ENCODE results near the gene LRP5. TPM values are rescaled to one million over a fixed set of nuclear protein-coding genes. Genes with fewer than 3 reads are reported as not detected.
A peak's percentile ranks its signal among the peaks of the same experiment; 100 is the strongest.
"Not testable (repeated sequence)": the region's sequence is repeated elsewhere in the genome, so short reads cannot be mapped to it uniquely, and the experiment has no call there.

Gene LRP5
- total RNA-seq, 1 donor from 2014 or later = 9.4 TPM

DNA sequence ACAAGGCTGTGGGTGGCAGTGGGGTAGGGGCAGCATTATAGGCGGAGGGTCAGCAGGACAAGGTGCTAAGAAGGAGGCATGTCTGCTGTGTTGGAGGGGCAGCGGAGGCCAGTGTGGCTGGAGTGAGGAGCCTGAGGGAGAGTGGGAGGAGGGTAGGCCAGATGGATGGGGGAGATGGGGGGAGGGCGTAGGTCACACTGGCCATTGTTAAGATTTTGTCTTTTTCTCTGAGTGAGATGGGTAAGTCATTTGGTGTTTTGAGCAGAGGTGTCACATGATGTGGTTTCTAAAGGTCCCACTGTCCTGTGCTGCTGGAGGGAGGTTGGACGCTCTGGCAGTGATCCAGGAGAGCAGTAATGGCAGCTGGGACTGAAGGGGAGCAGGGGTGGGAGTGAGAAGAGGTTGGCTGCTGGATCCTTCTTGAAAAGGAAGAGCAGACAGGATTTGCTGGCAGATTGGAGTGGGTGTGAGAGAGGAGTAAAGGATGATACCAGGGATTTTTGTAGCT lies 158.0 kb downstream of the LRP5 start:
- Mint-ChIP-seq H3K27me3 (ENCODE audit: low read depth) (no peaks in the 10 kb centered on the region), H3K27ac (peak overlapping the region; percentile 56), H3K36me3 (ENCODE audit: low read depth) (peaks cover 62% of the 10 kb centered on the region), H3K4me3 (ENCODE audit: low read depth) (peak overlapping the region; percentile 52), H3K9me3 (no peaks in the 10 kb centered on the region), H3K4me1 (ENCODE audit: low read depth) (peaks cover 75% of the 10 kb centered on the region)
- DNase-seq (ENCODE audit: low spot score) = no peak
- intact Hi-C loops (cut with micrococcal nuclease) = no loop called here

DNA sequence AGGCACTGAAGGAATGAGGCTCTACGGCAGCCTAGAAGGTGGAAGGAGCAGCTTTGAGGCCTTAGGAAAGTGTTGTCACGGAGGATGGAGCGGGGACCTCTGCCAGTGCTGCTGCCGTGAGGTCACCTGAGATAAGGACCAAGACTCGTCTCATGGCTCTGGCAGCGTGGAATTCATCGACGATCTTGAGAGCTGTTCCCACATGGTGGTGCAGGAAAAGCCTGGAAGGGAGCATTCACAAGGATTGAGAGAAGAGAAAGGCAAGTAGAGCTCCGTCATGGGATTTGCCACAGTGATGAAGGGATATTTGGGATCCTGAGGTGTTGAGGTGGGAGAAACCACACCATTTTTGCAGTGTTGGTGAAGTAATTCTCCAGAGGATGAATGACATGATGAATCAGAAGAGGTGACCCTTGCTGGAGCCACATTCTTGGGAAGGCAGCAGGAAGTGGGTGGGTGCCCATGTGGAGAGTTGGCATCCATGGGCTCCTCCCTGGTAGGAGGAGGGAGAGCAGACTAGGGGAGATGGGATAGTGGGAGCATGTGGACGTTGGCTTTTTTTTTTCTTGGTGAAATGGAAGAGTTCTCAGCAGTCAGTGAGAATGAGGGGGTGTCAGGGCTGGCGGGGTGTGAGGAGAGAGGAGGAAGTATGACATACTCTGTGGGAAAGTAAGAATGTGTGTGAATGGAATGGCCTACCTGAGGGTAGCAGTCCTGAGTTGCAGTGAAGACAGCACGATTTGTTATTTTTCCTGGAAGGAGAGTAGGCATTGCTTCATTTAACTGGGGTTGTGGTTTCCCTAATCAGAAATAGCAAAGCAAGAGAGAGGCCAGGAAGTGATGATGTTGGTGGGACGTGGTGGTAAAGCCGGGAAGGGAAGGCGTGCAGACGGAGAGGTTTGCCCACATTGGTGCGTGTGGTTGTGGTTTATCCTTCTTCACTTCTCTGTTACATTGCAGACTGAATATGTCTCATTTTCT lies 159.3 kb downstream of the LRP5 start:
- Mint-ChIP-seq H3K4me1 (ENCODE audit: low read depth) (peaks cover 67% of the 10 kb centered on the region), H3K9me3 (no peaks in the 10 kb centered on the region), H3K27me3 (ENCODE audit: low read depth) (no peaks in the 10 kb centered on the region), H3K4me3 (ENCODE audit: low read depth) (peak overlapping the region; percentile 73), H3K27ac (peak overlapping the region; percentile 87), H3K36me3 (ENCODE audit: low read depth) (peaks cover 63% of the 10 kb centered on the region)
- DNase-seq (ENCODE audit: low spot score) = peak; percentile 35
- intact Hi-C loops (cut with micrococcal nuclease) = loop anchor here (1.0 to 2.0 kb wide), 2 partner anchors 11 to 79 kb away; partner anchors contain the start of gene PPP6R3

DNA sequence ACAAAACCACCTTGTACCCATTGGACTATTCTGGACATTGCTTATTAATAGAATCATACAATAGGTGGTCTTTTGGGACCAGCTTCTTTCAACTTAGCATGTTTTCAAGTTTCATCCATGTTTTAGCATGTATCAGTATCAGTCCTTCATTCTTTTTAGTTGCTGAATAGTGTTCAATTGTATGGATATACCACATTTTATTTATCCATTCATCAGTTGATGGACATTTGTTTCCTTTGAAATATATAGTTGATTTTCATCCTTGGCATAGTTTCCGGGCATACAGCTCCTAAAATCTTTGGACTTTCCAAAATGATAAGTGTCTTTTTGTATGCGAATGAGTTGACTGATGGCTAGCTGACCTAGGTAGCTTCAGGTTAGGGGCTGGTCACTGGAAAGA lies 160.4 kb downstream of the LRP5 start:
- Mint-ChIP-seq H3K4me1 (ENCODE audit: low read depth) (peaks cover 66% of the 10 kb centered on the region), H3K27me3 (ENCODE audit: low read depth) (no peaks in the 10 kb centered on the region), H3K4me3 (ENCODE audit: low read depth) (no peak overlapping the region), H3K36me3 (ENCODE audit: low read depth) (peaks cover 70% of the 10 kb centered on the region), H3K9me3 (no peaks in the 10 kb centered on the region), H3K27ac (no peak overlapping the region)
- intact Hi-C loops (cut with micrococcal nuclease) = loop anchor here (1.0 to 2.0 kb wide), 2 partner anchors 12 to 78 kb away; partner anchors contain the start of gene PPP6R3
- DNase-seq (ENCODE audit: low spot score) = no peak

DNA sequence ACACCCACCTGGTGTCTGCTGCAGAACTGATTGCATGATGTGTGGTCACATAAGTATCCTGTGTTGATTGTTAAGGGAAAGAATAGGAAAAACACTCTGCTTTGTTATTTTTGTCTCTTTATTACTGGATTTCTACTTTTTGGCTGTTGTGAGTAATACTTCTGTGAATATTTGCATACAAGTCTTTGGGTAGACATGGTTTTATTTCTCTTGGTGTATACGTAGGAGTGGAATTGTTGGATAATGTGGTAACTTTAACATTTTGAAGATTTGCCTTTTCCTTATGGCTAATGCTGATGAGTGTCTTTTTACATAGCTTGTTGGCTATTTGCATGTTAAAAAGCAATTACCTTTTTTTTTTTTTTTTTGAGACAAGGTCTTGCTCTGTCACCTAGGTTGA lies 161.3 kb downstream of the LRP5 start:
- Mint-ChIP-seq H3K36me3 (ENCODE audit: low read depth) (peaks cover 67% of the 10 kb centered on the region), H3K27ac (peak overlapping the region; percentile 24)
- intact Hi-C loops (cut with micrococcal nuclease) = loop anchor here (2.0 kb wide), 1 partner anchor 77 kb away; no protein-coding TSS in a partner anchor

DNA sequence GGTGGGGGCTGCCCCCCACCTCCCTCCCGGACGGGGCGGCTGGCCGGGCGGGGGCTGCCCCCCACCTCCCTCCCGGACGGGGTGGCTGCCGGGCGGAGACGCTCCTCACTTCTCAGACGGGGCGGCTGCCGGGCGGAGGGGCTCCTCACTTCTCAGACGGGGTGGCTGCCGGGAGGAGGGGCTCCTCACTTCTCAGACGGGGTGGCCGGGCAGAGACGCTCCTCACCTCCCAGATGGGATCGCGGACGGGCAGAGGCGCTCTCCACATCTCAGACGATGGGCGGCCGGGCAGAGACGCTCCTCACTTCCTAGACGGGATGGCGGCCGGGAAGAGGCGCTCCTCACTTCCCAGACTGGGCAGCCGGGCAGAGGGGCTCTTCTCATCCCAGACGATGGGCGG lies 163.2 kb downstream of the LRP5 start:
- intact Hi-C loops (cut with micrococcal nuclease); DNase-seq (ENCODE audit: low spot score); H3K4me3 Mint-ChIP-seq (ENCODE audit: low read depth); H3K27ac Mint-ChIP-seq; H3K27me3 Mint-ChIP-seq (ENCODE audit: low read depth); H3K9me3 Mint-ChIP-seq: not testable (repeated sequence)
- Mint-ChIP-seq H3K36me3 (ENCODE audit: low read depth) (peaks cover 77% of the 10 kb centered on the region), H3K4me1 (ENCODE audit: low read depth) (peaks cover 49% of the 10 kb centered on the region)

More for the DNA sequence above, 161.3 kb downstream of the LRP5 start:
- H3K4me3 Mint-ChIP-seq (ENCODE audit: low read depth) = no peak overlapping the region
- DNase-seq (ENCODE audit: low spot score) = no peak
- H3K9me3 Mint-ChIP-seq = no peaks in the 10 kb centered on the region
- peaks cover 58% of the 10 kb centered on the region for H3K4me1 Mint-ChIP-seq (ENCODE audit: low read depth)
- no peaks in the 10 kb centered on the region for H3K27me3 Mint-ChIP-seq (ENCODE audit: low read depth)

- H3K27me3 Mint-ChIP-seq (ENCODE audit: low read depth) = no peaks in the 10 kb centered on the region
- intact Hi-C loops (cut with micrococcal nuclease) = no loop called here
- no peak overlapping the region for H3K27ac Mint-ChIP-seq
- peaks cover 8% of the 10 kb centered on the region for H3K9me3 Mint-ChIP-seq
- H3K36me3 Mint-ChIP-seq (ENCODE audit: low read depth) = peaks cover 73% of the 10 kb centered on the region
- no peak overlapping the region for H3K4me3 Mint-ChIP-seq (ENCODE audit: low read depth)
- no peak for DNase-seq (ENCODE audit: low spot score)
- peaks cover 23% of the 10 kb centered on the region for H3K4me1 Mint-ChIP-seq (ENCODE audit: low read depth)
Observed at GRCh38 chr11:68479390-68479789, 167.0 kb downstream of the LRP5 start.

- DNase-seq (ENCODE audit: low spot score) = no peak
- Mint-ChIP-seq H3K27ac (no peak overlapping the region), H3K27me3 (ENCODE audit: low read depth) (no peaks in the 10 kb centered on the region), H3K36me3 (ENCODE audit: low read depth) (peaks cover 74% of the 10 kb centered on the region), H3K4me3 (ENCODE audit: low read depth) (no peak overlapping the region), H3K9me3 (peaks cover 8% of the 10 kb centered on the region), H3K4me1 (ENCODE audit: low read depth) (peaks cover 21% of the 10 kb centered on the region)
- intact Hi-C loops (cut with micrococcal nuclease) = no loop called here
Observed at GRCh38 chr11:68480193-68480592, 167.8 kb downstream of the LRP5 start.

- H3K4me3 Mint-ChIP-seq (ENCODE audit: low read depth) = no peak overlapping the region
- intact Hi-C loops (cut with micrococcal nuclease) = no loop called here
- no peak for DNase-seq (ENCODE audit: low spot score)
- peaks cover 72% of the 10 kb centered on the region for H3K36me3 Mint-ChIP-seq (ENCODE audit: low read depth)
- no peak overlapping the region for H3K27ac Mint-ChIP-seq
- no peaks in the 10 kb centered on the region for H3K27me3 Mint-ChIP-seq (ENCODE audit: low read depth)
- H3K4me1 Mint-ChIP-seq (ENCODE audit: low read depth) = peaks cover 24% of the 10 kb centered on the region
- peaks cover 8% of the 10 kb centered on the region for H3K9me3 Mint-ChIP-seq
Observed at GRCh38 chr11:68480852-68481510, 168.6 kb downstream of the LRP5 start.

- no peaks in the 10 kb centered on the region for H3K27me3 Mint-ChIP-seq (ENCODE audit: low read depth)
- intact Hi-C loops (cut with micrococcal nuclease) = no loop called here
- H3K9me3 Mint-ChIP-seq = peaks cover 10% of the 10 kb centered on the region
- peaks cover 73% of the 10 kb centered on the region for H3K36me3 Mint-ChIP-seq (ENCODE audit: low read depth)
- H3K4me1 Mint-ChIP-seq (ENCODE audit: low read depth) = peaks cover 29% of the 10 kb centered on the region
- DNase-seq (ENCODE audit: low spot score) = no peak
- no peak overlapping the region for H3K4me3 Mint-ChIP-seq (ENCODE audit: low read depth)
- no peak overlapping the region for H3K27ac Mint-ChIP-seq
Observed at GRCh38 chr11:68481579-68482240, 169.3 kb downstream of the LRP5 start.

DNA sequence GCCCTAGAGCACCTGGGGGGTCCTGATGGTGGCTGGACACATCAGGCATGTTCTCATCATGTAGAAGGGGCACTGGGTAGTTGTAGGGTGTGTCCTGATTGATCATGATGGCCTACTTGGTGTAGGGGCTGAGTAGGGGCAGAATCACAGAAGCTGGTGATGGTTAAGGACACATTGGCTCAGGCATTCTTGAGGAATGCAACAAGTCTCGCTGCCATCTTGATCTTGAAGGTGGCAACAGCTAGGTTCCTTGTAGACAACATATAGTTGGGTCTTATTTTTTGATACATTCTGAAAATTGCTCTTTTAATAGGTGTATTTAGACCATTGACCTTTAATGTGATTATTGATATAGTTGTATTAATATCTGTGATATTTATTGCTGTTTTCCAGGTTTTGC lies 176.2 kb downstream of the LRP5 start:
- Mint-ChIP-seq H3K4me3 (ENCODE audit: low read depth) (no peak overlapping the region), H3K9me3 (peaks cover 4% of the 10 kb centered on the region), H3K4me1 (ENCODE audit: low read depth) (peaks cover 32% of the 10 kb centered on the region), H3K36me3 (ENCODE audit: low read depth) (peaks cover 37% of the 10 kb centered on the region), H3K27me3 (ENCODE audit: low read depth) (no peaks in the 10 kb centered on the region), H3K27ac (no peak overlapping the region)
- intact Hi-C loops (cut with micrococcal nuclease) = no loop called here
- DNase-seq (ENCODE audit: low spot score) = no peak

GRCh38 chr11:68495220-68495729 lies 182.9 kb downstream of the LRP5 start:
- peaks cover 20% of the 10 kb centered on the region for H3K4me1 Mint-ChIP-seq (ENCODE audit: low read depth)
- H3K4me3 Mint-ChIP-seq (ENCODE audit: low read depth) = no peak overlapping the region
- H3K9me3 Mint-ChIP-seq = no peaks in the 10 kb centered on the region
- peaks cover 5% of the 10 kb centered on the region for H3K36me3 Mint-ChIP-seq (ENCODE audit: low read depth)
- no peak for DNase-seq (ENCODE audit: low spot score)
- no peaks in the 10 kb centered on the region for H3K27me3 Mint-ChIP-seq (ENCODE audit: low read depth)
- H3K27ac Mint-ChIP-seq = no peak overlapping the region
- intact Hi-C loops (cut with micrococcal nuclease) = no loop called here

GRCh38 chr11:68495872-68496271 lies 183.5 kb downstream of the LRP5 start:
- Mint-ChIP-seq H3K36me3 (ENCODE audit: low read depth) (peaks cover 3% of the 10 kb centered on the region), H3K27ac (no peak overlapping the region), H3K9me3 (no peaks in the 10 kb centered on the region), H3K4me3 (ENCODE audit: low read depth) (no peak overlapping the region), H3K4me1 (ENCODE audit: low read depth) (peaks cover 17% of the 10 kb centered on the region), H3K27me3 (ENCODE audit: low read depth) (no peaks in the 10 kb centered on the region)
- no peak for DNase-seq (ENCODE audit: low spot score)
- intact Hi-C loops (cut with micrococcal nuclease) = no loop called here
